DND-41 (cell line): ENCODE data around the gene SYCE3.

ENCODE experiments used
- ATAC-seq: fragments of 200-7000 bp; cut with Tn5 transposase; 3 replicates; pipeline ENCODE4 v1.9.1; 2021; ENCODE audit warnings: low read depth; ENCODE audit not compliant: insufficient read depth
- DNase-seq: peaks from one replicate; pipeline ENCODE4 v3.0.0-alpha.2; 2020
- H2AFZ ChIP-seq: 2 replicates; pipeline ENCODE4 v1.6.0; 2012; ENCODE audit warnings: low read depth, low read length
- H3K27ac ChIP-seq: 2 replicates; pipeline ENCODE4 v1.5.1; 2012; ENCODE audit warnings: low read length, inconsistent platforms
- H3K27me3 ChIP-seq: fragments of 200-600 bp; sonication (generic); 2 replicates; pipeline ENCODE4 v1.6.0; 2012; ENCODE audit warnings: low read length, mild to moderate bottlenecking, inconsistent platforms; ENCODE audit not compliant: insufficient read depth, poor library complexity
- H3K36me3 ChIP-seq: 2 replicates; pipeline ENCODE4 v1.5.1; 2012; ENCODE audit warnings: low read length, inconsistent platforms; ENCODE audit not compliant: insufficient read depth
- H3K4me1 ChIP-seq: 2 replicates; pipeline ENCODE4 v1.5.1; 2012; ENCODE audit warnings: mild to moderate bottlenecking, low read length; ENCODE audit not compliant: insufficient read depth
- H3K4me2 ChIP-seq: 2 replicates; pipeline ENCODE4 v1.6.0; 2012; ENCODE audit warnings: mild to moderate bottlenecking, moderate library complexity, low read length, inconsistent platforms; ENCODE audit not compliant: insufficient read depth
- H3K4me3 ChIP-seq, 2 experiments: fragments of 200-600 bp in 1 of 2; shearing (Covaris generic) in 1 of 2; 2 replicates each; pipeline ENCODE4 v1.5.1; 2012 to 2016; ENCODE audit warnings: inconsistent platforms in 2 of 2, low read length in 2 of 2, mild to moderate bottlenecking in 2 of 2, low read depth in 1 of 2, moderate library complexity in 1 of 2
- H3K79me2 ChIP-seq: 2 replicates; pipeline ENCODE4 v1.6.0; 2012; ENCODE audit warnings: low read length, inconsistent platforms; ENCODE audit not compliant: insufficient read depth
- H3K9ac ChIP-seq: 2 replicates; pipeline ENCODE4 v1.6.0; 2012; ENCODE audit warnings: low read depth, mild to moderate bottlenecking, inconsistent platforms, low read length, moderate library complexity
- H3K9me3 ChIP-seq: 2 replicates; pipeline ENCODE4 v1.5.1; 2012; ENCODE audit warnings: low read length, moderate library complexity, mild to moderate bottlenecking, inconsistent platforms; ENCODE audit not compliant: insufficient read depth, severe bottlenecking
- H4K20me1 ChIP-seq: 2 replicates; pipeline ENCODE4 v1.6.0; 2012; ENCODE audit warnings: low read length; ENCODE audit not compliant: insufficient read depth
- EZH2 ChIP-seq: IDR thresholded peaks from 3 replicates; pipeline ENCODE4 v1.6.1; 2012; ENCODE audit warnings: borderline replicate concordance, low read depth, mild to moderate bottlenecking, moderate library complexity, low read length, inconsistent platforms; ENCODE audit not compliant: severe bottlenecking
- TF ChIP-seq, protein P1 (sequence below): IDR thresholded peaks from 2 replicates; pipeline ENCODE4 v1.5.1; 2012; ENCODE audit warnings: borderline replicate concordance, low read length, moderate library complexity, mild to moderate bottlenecking; ENCODE audit not compliant: poor library complexity, severe bottlenecking; ENCODE audit errors: extremely low read depth

The SYCE3 gene

DNA sequence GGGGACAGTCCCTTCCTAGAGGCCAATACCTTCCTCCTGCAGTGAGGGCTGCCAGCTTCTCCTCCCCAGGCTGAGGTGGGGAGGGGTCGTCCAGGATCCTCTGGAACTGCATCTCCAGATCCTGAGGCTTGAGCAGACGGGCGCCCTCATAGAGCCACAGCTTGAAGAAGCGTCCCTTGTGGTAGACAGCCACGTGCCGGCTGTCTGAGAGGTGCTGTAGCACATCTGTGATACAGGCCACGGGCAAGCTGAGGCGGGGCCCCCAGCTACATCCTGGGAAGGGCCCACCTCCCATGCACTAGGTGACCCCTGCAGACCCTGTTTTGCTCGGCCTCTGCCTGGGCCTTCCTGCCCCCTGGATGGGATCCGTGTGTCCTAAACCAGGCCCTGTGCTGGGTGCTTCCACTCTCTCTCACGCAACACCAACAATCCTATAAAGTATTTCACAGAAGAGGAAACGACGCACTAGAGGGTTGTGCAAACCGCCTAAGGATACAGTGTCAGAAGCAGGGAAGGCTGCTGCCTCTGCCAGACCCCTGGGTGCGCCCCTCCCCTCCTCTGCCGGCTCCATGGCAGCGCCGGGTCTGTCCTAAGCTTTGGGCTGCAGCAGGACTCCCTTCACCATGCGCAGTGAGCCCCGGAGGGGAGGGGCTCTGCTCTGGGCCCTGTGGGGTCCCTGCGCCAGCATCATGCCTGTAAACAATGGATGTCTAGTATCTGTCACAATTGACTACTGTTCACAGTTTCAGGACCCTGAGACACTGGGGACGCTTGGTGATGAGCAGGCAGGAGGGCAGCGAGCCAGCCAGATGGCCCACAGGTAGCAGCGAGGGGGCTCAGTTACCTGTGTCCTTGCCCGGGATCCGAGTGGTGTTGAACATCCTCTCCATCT, 11.0 kb upstream of the SYCE3 start:
- Histone ChIP-seq H3K4me1 (no peaks in the 10 kb centered on the region), H3K9ac (no peak overlapping the region), H3K27ac (no peak overlapping the region), H4K20me1 (peaks cover 6% of the 10 kb centered on the region), H3K27me3 (no peaks in the 10 kb centered on the region), H3K4me2 (no peak overlapping the region), H3K79me2 (no peaks in the 10 kb centered on the region), H3K36me3 (peaks cover 90% of the 10 kb centered on the region), H3K4me3 (no peak overlapping the region), H3K9me3 (no peaks in the 10 kb centered on the region), H2AFZ (no peak overlapping the region)
- no peak for TF ChIP-seq EZH2
- TF ChIP-seq, protein P1, sequence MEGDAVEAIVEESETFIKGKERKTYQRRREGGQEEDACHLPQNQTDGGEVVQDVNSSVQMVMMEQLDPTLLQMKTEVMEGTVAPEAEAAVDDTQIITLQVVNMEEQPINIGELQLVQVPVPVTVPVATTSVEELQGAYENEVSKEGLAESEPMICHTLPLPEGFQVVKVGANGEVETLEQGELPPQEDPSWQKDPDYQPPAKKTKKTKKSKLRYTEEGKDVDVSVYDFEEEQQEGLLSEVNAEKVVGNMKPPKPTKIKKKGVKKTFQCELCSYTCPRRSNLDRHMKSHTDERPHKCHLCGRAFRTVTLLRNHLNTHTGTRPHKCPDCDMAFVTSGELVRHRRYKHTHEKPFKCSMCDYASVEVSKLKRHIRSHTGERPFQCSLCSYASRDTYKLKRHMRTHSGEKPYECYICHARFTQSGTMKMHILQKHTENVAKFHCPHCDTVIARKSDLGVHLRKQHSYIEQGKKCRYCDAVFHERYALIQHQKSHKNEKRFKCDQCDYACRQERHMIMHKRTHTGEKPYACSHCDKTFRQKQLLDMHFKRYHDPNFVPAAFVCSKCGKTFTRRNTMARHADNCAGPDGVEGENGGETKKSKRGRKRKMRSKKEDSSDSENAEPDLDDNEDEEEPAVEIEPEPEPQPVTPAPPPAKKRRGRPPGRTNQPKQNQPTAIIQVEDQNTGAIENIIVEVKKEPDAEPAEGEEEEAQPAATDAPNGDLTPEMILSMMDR: no peak
- no peak for DNase-seq
- ATAC-seq: no peak

DNA sequence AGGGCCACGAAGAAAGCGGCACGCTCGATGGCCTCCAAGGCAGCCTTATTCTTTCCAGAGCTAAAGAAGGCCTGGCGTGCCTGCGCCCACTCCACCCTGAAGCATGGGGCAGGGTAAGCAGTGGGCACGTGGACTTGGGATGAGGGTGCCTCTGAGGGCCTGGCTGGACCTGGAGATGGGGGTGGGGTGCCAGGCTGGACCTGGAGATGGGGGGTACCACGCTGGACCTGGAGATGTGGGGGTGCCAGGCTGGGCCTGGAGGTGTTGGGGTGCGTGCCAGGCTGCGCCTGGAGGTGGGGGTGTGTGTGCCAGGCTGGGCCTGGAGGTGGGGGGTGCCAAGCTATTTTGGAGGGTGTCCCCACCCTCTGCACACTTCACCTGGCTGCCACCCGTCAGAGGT, 10.2 kb upstream of the SYCE3 start:
- DNase-seq (no peak), ATAC-seq (no peak)
- H3K4me2 ChIP-seq: no peak overlapping the region
- H3K9ac ChIP-seq: no peak overlapping the region
- H2AFZ ChIP-seq: no peak overlapping the region
- no peaks in the 10 kb centered on the region for H3K79me2 ChIP-seq
- no peak overlapping the region for H3K4me3 ChIP-seq
- peaks cover 92% of the 10 kb centered on the region for H3K36me3 ChIP-seq
- no peaks in the 10 kb centered on the region for H3K27me3 ChIP-seq
- no peak overlapping the region for H3K27ac ChIP-seq
- TF ChIP-seq, protein P1: no peak
- no peak for TF ChIP-seq EZH2
- H3K4me1 ChIP-seq: no peaks in the 10 kb centered on the region
- no peaks in the 10 kb centered on the region for H3K9me3 ChIP-seq
- H4K20me1 ChIP-seq: peaks cover 6% of the 10 kb centered on the region; the same call in 1 of the 2 replicates

DNA sequence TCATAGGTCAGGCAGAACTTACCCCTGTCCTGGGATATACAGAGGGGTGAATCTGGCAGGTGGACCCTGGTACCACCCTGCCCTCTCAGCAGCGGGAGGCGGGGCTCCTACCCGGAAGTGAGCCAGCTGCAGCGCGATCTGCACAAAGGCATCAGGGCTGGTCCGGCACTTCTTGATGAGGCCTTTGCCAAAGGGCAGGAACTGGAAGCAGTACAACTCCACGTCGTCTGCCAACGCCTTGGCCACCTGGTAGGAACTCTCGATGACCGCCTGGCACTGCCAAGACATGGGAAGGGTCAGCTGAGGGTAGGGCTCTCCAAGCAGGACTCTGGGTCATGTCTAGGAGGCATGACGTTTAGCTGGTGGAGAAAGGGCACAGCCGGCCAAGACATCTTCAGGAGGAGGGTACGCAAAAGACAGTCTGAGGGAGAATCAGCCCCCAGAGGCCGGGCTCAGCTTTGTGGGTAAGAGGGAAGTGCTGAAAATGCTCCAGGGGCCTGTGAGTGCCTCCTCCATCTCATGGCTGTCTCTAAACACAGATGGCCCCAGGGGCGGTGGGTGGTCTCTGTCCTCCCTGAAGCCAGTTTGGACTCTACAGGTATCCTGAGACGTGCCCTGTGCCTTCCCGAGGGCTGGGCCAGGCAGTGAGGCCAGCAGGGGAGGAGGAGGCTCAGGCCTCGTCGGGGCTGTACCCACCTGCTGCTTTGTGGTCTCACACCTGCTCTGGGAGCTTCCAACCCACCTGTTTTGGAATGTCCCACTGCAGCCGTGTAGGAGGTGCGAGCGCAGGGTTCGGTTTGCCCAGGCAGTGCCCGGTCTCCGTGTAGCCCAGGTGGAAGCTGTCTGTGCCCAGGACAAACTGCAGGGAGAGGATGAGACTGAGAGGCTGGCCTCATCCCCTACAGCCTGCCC, 8.8 kb upstream of the SYCE3 start:
- Histone ChIP-seq H4K20me1 (peaks cover 3% of the 10 kb centered on the region; the same call in 1 of the 2 replicates), H3K27ac (no peak overlapping the region), H3K4me3 (no peak overlapping the region), H3K4me2 (no peak overlapping the region), H3K79me2 (no peaks in the 10 kb centered on the region), H3K9me3 (no peaks in the 10 kb centered on the region), H3K27me3 (no peaks in the 10 kb centered on the region), H3K9ac (no peak overlapping the region), H3K36me3 (peaks cover 85% of the 10 kb centered on the region), H2AFZ (no peak overlapping the region), H3K4me1 (no peaks in the 10 kb centered on the region)
- ATAC-seq: no peak
- TF ChIP-seq, protein P1: no peak
- no peak for TF ChIP-seq EZH2
- DNase-seq: no peak
